ENCODE data around the gene PTPRU.

The PTPRU gene

GRCh38 chr1:29267321-29268070 is 31.2 kb downstream of the PTPRU start:
- TF ChIP-seq ZNF384 (IDR thresholded peaks at IDR 0.05) (no peak), CTBP1 (IDR thresholded peaks at IDR 0.05; ENCODE audit: borderline replicate concordance) (no peak), ARNT (IDR thresholded peaks at IDR 0.05) (no peak), PKNOX1 (IDR thresholded peaks at IDR 0.05) (peak; percentile 66), FOXK2 (IDR thresholded peaks at IDR 0.05) (no peak)
- POLR2A ChIA-PET: no interaction called here
- DNase-seq (ENCODE audit: extremely low spot score): no peak
- CTCF ChIA-PET: interaction anchor here (0.9 to 1.1 kb wide), 2 partner anchors 10 to 12 kb away, joined by 3 read pairs; no protein-coding TSS in a partner anchor

DNA sequence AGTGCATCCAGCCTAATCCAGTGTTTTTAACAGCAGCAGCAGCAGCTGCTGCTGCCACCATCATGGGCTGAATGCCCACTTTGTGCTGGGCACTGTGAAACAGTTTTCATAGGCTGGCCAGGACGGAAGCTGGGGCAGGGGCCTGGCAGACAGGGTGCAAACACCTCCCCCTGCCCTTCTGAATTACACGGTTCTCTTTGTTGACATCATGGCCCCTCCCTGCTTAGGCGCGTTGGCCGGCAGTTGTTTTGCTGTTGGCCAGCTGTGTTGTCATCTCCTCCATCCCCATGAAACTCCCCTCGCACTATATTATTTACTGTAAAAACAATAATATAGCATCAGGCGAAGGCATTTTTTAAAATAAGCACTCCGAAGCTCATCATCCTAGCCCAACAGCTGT is 33.1 kb downstream of the PTPRU start:
- ChIA-PET POLR2A (no interaction called here), CTCF (no interaction called here)
- no peak for TF ChIP-seq PKNOX1 (IDR thresholded peaks at IDR 0.05)
- TF ChIP-seq LEF1 (IDR thresholded peaks at IDR 0.05; ENCODE audit: borderline replicate concordance): no peak
- no peak for TF ChIP-seq NFRKB (IDR thresholded peaks at IDR 0.05)
- no peak for TF ChIP-seq TARDBP (IDR thresholded peaks at IDR 0.05)
- no peak for TF ChIP-seq L3MBTL2 (conservative IDR thresholded peaks at IDR 0.05)
- TF ChIP-seq CTBP1 (IDR thresholded peaks at IDR 0.05; ENCODE audit: borderline replicate concordance): no peak
- TF ChIP-seq ZNF384 (IDR thresholded peaks at IDR 0.05): no peak
- TF ChIP-seq SUZ12 (IDR thresholded peaks at IDR 0.05): no peak
- no peak for TF ChIP-seq ARNT (IDR thresholded peaks at IDR 0.05)
- TF ChIP-seq HDGF (IDR thresholded peaks at IDR 0.05; ENCODE audit: borderline replicate concordance): no peak
- no peak for TF ChIP-seq ELF4 (IDR thresholded peaks at IDR 0.05)
- no peak for DNase-seq (ENCODE audit: extremely low spot score)

DNA sequence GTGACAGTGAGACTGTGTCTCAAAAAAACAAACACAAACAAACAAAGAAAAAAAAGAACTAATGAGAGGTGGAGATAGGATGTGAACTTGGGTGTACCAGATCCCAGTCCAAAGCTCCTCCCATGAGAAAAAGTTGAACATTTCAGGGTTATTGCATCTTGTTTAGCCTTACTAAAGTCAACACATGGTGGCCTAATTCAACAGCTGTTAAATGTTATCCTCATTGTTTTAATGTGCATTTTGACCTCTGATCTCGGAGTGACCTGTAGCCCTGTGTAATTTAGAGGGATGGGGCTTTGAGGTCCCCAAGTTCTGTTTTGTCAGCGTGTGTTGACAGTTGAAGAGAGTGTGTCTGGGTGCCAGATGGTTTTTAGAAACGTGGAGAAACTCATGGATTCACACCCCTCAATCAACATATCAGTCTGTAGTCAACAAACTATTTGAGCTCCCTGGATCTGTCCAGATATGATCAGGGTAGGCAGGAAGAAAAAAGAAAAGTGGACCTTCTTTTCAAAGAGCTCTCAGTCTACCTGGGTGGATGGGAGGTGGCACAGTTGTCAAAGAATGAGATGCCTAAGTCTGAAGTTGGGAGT is 34.7 kb downstream of the PTPRU start:
- ChIA-PET CTCF (no interaction called here), POLR2A (no interaction called here)
- TF ChIP-seq ZNF384 (IDR thresholded peaks at IDR 0.05) (no peak), CTBP1 (IDR thresholded peaks at IDR 0.05; ENCODE audit: borderline replicate concordance) (no peak), ARNT (IDR thresholded peaks at IDR 0.05) (no peak), TARDBP (IDR thresholded peaks at IDR 0.05) (no peak), FOXK2 (IDR thresholded peaks at IDR 0.05) (no peak), SP1 (IDR thresholded peaks at IDR 0.05) (no peak), FOXM1 (IDR thresholded peaks at IDR 0.05; ENCODE audit: borderline replicate concordance) (no peak), NFRKB (IDR thresholded peaks at IDR 0.05) (no peak), L3MBTL2 (conservative IDR thresholded peaks at IDR 0.05) (no peak)
- no peak for DNase-seq (ENCODE audit: extremely low spot score)

DNA sequence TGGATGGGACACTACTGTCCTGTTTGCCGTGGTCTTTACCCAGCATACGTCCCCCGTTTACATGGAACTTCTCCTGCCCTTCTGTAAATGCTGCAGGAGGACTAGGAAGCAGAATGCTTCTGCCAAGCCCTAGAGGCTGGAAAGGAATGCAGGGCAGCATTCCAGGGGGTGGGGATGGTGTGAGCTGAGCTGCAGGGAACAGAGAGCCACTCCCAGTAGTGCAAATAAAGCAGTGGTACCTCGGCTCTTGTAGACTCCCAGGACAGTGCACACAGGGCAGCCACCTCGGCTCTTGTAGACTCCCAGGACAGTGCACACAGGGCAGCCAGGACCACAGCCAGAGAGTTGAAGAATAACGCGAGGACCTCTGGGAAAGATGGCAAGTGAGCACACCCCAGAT is 35.4 kb downstream of the PTPRU start:
- ChIA-PET CTCF (no interaction called here), POLR2A (no interaction called here)
- no peak for DNase-seq (ENCODE audit: extremely low spot score)
- TF ChIP-seq NFRKB (IDR thresholded peaks at IDR 0.05) (no peak), L3MBTL2 (conservative IDR thresholded peaks at IDR 0.05) (no peak), BHLHE40 (IDR thresholded peaks at IDR 0.05; ENCODE audit: borderline replicate concordance) (no peak), PKNOX1 (IDR thresholded peaks at IDR 0.05) (no peak), SUZ12 (IDR thresholded peaks at IDR 0.05) (no peak), CTBP1 (IDR thresholded peaks at IDR 0.05; ENCODE audit: borderline replicate concordance) (no peak), FOXK2 (IDR thresholded peaks at IDR 0.05) (no peak)

DNA sequence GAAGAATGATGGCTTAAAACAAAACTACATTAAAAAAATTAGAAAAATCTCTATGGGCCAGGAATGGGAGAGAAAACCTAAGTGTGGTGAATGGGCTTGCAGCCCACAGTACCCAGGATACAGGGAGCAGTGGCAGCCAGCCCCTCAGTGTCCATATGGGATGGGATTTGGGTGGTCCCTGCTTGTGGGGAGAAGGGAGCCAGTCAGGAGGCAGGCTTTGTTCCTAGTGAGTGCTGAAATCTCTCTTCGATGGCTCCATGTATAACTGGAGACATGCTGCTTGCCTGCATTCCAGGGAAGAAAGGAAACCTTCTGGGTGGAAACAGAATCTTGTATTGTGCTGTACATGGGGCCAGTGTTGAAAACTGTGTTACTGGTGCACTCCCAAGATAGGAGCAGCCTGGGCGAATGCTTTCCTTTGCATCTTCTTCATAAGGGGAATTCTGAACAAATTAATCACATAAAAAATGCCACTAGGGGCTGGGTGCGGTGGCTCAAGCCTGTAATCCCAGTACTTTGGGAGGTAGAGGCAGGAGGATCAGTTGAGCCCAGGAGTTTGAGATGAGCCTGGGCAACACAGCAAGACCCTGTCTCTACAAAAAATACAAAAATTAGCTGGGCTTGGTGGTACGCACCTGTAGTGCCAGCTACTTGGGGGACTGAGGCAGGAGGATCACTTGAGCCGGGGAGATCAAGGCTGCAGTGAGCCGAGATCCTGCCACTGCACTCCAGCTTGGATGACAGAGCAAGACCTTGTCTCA is 36.0 kb downstream of the PTPRU start:
- DNase-seq (ENCODE audit: extremely low spot score): no peak
- ChIA-PET POLR2A (no interaction called here), CTCF (no interaction called here)
- TF ChIP-seq FOXK2 (IDR thresholded peaks at IDR 0.05) (no peak), LEF1 (IDR thresholded peaks at IDR 0.05; ENCODE audit: borderline replicate concordance) (no peak), PKNOX1 (IDR thresholded peaks at IDR 0.05) (no peak), BHLHE40 (IDR thresholded peaks at IDR 0.05; ENCODE audit: borderline replicate concordance) (no peak), L3MBTL2 (conservative IDR thresholded peaks at IDR 0.05) (no peak), ELF4 (IDR thresholded peaks at IDR 0.05) (no peak), ZNF384 (IDR thresholded peaks at IDR 0.05) (no peak), SUZ12 (IDR thresholded peaks at IDR 0.05) (no peak), NFRKB (IDR thresholded peaks at IDR 0.05) (no peak), TARDBP (IDR thresholded peaks at IDR 0.05) (no peak), ARNT (IDR thresholded peaks at IDR 0.05) (no peak), FOXM1 (IDR thresholded peaks at IDR 0.05; ENCODE audit: borderline replicate concordance) (no peak), CTBP1 (IDR thresholded peaks at IDR 0.05; ENCODE audit: borderline replicate concordance) (no peak), SP1 (IDR thresholded peaks at IDR 0.05) (no peak), FOXA1 (IDR thresholded peaks at IDR 0.05) (no peak), HDGF (IDR thresholded peaks at IDR 0.05; ENCODE audit: borderline replicate concordance) (no peak)

Data from HEK293T (cell line).